ENCODE measurements around the gene SUPT20HL2. TPM values are rescaled to one million over a fixed set of nuclear protein-coding genes. Genes with fewer than 3 reads are reported as not detected.
"Not testable (repeated sequence)": the region's sequence is repeated elsewhere in the genome, so short reads cannot be mapped to it uniquely, and the experiment has no call there.

Gene SUPT20HL2
- polyA plus RNA-seq, 3 donors, result 0.04 to 0.11 (median 0.06) TPM

DNA sequence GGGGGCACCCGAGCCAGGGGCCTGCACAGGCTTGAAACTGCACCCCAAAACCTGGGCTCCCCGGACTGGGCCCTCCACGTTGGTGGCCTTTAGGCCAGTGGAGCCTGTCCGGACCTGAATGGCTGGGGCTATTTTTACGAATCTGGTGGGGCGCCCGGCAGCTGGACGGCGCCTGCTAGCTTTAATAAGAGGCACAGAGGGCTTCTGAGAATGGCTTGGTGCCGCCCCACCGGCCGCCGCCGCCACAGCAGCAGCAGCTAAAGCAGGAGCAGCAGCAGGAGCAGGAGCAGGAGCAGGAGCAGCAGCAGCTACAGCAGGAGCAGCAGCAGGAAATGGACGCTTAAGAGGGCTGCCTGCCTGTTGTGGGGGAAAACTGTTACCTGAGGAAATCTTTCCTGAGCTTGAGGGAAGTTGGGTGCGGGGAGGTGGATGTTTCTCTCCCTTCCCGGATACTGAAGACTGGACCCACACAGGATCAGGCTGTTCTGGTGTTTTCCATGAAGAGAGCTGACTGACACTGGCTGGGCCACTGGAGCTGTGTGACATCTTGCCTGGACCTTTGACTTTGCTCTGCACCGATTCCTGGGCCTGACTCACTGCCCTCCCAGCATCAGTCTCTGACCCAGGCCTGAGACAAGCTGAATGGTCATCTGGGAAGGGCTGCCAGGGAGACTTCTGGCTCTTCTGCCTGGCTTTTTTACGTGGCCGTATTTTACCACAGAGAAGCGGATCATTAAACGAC, 2.2 kb downstream of the SUPT20HL2 start:
- not testable (repeated sequence) for DNase-seq (ENCODE audit: extremely low read depth in 1 of 11, low read depth in 9 of 11, low spot score in 4 of 11)

DNA sequence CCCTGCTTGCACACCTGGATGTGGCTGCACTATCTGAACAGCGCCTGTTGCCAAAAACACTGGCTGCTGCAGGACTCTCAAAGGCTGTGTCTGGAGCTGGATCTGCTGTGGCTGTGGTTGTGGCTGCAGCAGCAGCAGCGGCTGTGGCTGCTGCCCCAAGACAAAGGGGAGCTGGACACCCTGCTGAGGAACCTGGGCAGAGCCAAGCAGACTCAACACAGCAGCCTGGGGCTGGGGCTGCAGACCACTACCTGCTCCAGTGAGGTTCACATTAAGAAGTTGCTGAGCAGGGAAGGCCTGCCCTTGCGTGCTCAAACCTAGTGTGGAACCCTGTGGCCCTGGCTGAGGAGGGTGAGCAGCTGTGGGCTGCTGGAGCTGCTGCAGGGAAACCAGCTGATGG, 3.0 kb downstream of the SUPT20HL2 start:
- not testable (repeated sequence) for DNase-seq (ENCODE audit: extremely low read depth in 1 of 11, low read depth in 9 of 11, low spot score in 4 of 11)

DNA sequence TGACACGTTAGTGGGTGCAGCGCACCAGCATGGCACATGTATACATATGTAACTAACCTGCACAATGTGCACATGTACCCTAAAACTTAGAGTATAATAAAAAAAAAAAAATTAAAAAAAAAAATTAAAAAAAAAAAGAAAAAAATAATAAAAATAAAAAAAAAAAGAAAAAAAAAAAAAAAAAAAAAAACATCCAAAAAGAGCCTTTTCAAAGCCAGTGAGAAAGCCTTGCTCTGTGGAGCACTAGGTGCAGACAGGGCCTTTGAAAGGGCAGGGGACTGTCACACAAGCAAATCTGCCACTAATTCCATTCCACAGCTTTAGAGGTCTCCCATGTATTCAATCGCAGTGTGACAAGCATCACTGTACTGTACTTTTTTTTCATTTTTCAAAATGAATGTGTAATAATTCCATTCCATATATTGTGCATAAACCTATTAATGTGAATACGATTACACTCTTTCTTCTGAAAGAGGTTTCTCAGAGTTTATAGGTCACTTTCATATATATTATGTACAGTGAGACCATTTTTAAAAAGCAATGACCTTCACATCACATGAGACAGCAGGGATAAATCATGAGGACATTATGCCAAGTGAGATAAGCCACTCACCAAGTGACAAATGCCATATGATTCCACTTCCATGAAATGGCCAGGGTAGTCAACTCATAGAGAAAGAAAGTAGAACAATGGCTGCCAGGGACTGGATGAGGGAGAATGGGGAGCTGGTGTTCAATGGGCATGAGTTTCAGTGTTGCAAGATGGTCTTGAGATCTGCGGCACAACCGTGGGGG, 4.1 kb downstream of the SUPT20HL2 start:
- DNase-seq (ENCODE audit: extremely low read depth in 1 of 11, low read depth in 9 of 11, low spot score in 4 of 11), result not testable (repeated sequence)

DNA sequence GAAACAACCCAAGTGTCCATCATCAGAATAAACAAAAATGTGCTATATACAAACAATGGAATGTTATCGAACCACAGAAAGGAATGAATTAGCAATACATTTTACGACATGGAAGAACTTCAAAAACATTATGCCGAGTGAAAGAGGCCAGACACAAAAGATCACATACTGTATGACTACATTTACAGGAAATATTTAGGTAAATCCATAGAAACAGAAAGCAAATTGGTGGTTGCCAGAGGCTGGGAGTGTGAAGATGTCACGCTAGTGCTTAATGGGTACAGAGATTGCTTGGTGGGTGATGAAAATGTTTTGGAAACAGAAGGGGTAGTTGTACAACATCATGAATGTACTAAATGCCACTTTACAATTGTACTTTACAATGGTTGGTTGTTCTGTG, 5.1 kb downstream of the SUPT20HL2 start:
- not testable (repeated sequence) for DNase-seq (ENCODE audit: extremely low read depth in 1 of 11, low read depth in 9 of 11, low spot score in 4 of 11)

DNA sequence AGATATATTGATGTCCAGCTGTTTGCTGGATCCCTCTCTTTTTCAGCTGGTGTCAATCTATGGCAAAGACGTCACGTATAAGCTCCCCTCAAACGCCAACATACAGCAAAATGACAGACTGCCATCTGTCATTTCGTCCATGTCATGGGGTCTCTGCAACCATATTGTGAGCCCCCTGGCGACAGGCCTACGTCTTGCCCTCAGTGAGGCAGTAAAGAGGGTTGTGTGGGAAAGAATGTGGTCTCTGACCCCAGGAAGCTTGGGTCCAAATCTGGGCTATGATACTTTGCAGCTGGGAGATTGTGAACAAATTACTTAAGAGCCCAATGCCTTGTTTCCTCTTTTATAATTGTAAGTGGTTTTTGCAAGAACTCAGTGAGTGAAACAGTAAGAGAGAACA, 7.4 kb downstream of the SUPT20HL2 start:
- DNase-seq (ENCODE audit: extremely low read depth in 1 of 11, low read depth in 9 of 11, low spot score in 4 of 11), result no peak

DNA sequence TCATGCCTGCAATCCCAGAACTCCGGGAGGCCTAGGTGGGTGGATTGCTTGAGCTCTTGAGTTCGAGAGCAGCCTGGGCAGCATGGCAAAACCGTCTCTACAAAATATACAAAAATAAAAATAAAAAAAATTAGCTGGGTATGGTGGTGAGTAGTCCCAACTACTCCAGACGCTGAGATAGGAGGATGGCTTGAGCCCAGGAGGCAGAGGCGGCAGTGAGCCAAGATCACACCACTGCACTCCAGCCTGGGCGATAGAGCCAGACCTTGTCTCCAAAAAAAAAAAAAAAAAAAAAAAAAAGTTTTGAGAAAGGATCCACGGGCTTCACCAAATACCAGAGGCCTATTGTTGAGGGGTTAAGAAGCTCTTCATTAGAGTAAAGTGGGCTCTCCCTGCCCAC, 8.0 kb downstream of the SUPT20HL2 start:
- no peak for DNase-seq (ENCODE audit: extremely low read depth in 1 of 11, low read depth in 9 of 11, low spot score in 4 of 11)

DNA sequence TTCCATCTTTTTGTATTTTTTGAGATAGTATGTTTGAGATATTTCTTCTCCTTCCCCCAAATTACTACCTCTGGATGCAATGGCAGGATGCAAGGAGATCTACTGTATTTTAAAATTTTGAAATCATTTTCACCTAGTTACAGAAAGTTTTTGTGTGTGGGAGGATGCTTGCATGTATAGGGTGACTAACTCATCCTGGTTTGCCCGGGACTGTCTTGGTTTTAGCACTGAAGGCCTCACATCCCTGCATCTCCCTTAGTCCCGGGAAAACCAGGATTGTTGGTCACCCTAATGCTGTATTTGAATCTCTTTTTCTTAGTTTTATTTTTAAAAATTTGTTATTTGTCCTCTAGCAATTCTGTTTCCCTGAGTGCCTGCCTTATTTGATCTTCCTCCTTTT, 12.1 kb downstream of the SUPT20HL2 start:
- no peak for DNase-seq (ENCODE audit: extremely low read depth in 1 of 11, low read depth in 9 of 11, low spot score in 4 of 11)

DNA sequence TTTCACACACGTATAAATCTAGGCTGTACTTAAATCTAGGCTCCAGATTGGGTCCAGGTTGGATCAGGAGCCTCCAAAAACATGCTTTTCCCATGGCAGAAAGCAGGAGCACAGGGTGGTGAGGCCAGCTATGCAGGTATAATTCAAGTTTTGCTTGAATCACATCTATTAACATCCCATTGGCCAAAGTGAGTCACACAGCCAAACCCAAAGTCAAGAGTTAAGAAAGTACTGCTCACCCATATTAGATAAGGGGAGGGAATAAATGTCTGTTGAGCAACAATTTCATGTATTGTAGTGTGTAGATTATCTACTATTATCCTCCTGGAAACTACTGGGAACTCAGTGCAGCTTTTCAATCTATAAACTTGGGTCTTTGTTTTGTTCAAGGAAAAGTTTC, 12.8 kb downstream of the SUPT20HL2 start:
- no peak for DNase-seq (ENCODE audit: extremely low read depth in 1 of 11, low read depth in 9 of 11, low spot score in 4 of 11)

DNA sequence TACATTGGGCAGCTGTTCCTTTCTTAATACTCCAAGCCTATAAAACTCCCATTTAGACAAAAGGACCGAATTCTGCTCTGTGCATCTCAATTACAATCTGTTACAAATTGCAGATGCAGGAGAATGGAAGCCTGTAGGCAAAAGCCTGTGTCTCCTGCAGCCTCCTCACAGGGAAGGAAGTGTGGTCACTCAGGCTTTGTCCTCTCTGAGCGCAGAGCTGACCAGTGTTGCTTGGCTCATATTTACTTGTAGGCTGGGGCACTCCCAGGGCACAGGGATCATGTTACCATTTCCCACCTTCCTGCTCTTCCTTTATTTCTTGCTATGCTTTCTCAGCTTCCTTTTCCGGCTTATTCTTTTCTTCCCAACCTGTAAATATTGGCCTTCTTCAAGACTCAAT, 15.7 kb downstream of the SUPT20HL2 start:
- DNase-seq (ENCODE audit: extremely low read depth in 1 of 11, low read depth in 9 of 11, low spot score in 4 of 11), result no peak

DNA sequence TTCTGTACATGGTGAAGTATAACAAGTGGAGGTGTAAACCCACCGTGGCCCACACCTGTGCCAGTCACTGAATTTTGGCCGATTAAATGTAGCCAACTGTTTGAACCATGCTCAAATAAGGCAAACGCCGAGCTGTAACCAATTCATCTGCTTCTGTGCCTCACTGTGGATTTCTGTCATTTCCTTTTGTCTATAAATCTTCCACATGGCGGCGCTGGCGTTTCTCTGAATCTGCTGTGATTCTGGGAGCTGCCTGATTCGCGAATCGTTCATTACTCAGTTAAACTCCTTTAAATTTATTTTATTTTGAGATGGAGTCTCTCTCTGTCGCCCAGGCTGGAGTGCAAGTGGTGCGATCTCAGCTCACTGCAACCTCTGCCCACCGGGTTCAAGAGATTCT, 19.2 kb downstream of the SUPT20HL2 start:
- DNase-seq (ENCODE audit: extremely low read depth in 1 of 11, low read depth in 9 of 11, low spot score in 4 of 11), result no peak

DNA sequence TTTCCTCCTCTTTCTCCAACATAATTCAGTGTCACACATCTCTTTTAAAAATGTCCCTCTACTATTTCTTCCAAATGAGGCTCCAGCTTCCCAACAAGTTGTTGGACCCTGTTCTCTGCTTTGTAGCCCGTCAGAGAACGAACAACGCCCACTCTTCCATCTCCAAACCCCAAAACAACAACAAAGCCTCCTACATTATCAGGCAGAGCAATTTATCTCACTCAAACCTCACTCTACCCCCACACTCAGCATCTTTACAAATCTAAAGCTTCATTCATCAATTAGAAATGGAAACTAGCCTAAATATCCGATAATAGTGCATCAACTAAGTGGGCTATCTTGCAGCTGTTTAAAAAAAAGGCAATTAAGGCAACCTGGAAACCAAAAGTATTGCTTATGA, 20.5 kb downstream of the SUPT20HL2 start:
- DNase-seq (ENCODE audit: extremely low read depth in 1 of 11, low read depth in 9 of 11, low spot score in 4 of 11), result no peak

DNA sequence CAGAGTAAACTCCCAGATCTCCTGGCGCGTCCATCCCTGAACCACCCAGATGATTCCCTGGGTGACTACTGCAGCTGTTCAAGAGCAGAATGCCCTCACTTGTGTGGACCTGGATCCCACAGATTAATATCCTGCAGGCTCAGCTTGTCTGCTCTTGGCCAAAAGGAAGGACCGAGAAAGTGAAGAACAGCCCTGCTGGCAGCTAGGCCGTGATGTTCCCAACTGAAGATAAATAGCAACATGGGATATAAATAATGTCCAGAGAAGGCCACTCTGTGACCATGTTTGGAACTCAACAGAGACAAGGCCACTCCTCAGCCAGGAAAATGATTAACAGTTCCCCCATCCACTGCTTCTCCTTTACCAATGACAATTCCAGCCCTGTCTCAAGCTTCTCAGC, 21.5 kb downstream of the SUPT20HL2 start:
- no peak for DNase-seq (ENCODE audit: extremely low read depth in 1 of 11, low read depth in 9 of 11, low spot score in 4 of 11)

DNA sequence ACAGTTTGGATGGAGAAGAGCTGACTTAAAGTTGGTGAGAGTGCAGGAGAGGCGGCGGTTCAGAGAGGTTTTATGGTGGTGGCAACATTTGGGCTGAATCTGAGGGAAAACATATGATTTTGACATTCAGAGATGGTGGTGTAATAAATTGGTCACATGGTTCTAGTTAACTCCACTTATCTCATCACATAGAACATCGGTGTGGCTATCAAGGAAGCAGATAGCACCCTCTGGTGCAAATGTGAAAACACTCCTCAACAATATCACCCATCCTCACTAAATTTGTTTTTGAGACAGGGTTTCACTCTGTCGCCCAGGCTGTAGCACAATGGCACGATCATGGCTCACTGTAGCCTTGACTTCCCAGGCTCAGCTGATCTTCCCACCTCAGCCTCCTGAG, 28.8 kb downstream of the SUPT20HL2 start:
- no peak for DNase-seq (ENCODE audit: extremely low read depth in 1 of 11, low read depth in 9 of 11, low spot score in 4 of 11)

DNA sequence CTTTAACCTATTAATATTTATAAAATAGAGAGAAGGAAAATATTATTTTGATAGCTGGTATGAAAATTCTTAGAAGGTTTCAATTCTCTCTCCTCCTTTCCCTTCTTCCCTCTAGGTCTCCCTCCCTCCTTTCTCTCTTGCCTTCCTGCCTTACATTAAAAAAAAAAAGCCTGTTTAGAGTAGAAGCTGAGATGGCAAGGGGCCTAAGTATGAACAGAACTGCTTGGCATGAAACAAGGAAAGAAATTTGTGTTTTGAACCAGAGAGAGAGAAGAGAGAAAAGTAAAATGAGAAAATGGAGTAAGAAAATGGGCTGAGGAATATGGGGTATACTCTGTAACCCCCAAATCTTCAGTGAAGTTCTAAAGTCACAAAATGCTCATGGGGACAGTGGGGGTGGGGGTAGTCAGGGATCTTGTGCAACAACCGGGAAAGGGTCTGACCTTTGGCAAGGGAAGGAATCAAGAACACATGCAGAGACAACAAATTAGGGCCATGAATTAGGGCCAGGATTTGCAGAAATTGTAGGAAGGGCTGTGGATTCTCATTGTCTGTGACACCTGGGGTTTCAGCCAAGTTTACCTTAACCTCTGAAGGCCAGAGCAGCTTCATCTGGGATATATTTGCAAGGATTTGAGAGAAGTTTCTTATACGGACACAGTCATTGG, 30.6 kb downstream of the SUPT20HL2 start:
- DNase-seq (ENCODE audit: extremely low read depth in 1 of 11, low read depth in 9 of 11, low spot score in 4 of 11), result no peak

DNA sequence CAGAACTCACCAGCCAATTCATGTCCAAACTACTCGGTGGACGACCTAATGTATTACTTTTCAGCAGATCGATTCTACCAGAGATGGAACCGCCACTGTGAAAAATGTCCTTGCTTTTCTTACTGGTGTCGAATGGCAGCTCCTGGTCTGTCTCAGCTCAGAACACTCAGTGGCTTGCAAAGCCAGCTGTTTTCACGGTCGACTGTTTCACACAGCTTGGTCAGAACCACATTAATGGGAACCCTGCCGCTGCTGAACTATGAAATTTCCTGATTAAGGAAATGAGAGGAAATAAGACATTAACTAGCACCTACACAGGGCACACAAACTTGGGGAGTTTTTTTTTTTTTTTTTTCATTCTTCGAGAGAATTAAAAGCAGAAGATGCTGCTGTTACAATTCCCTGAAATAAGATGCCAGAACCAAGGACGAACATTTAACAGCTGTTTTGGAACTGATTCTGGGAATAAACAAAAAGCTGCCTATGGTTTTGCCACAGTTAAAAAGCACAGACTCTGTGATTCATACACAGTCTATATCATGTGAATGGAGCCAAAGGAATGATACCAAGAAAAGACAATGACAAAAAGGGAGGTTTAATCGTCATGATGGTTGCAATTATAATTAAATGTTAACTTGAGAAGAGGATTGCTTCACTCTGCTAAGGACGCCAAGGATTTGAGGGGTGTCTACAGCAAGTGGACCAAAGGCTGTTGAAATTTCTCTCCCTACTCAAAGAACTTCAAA, 31.3 kb downstream of the SUPT20HL2 start:
- DNase-seq (ENCODE audit: extremely low read depth in 1 of 11, low read depth in 9 of 11, low spot score in 4 of 11), result peak in 1 of 11 donors; percentile 39

DNA sequence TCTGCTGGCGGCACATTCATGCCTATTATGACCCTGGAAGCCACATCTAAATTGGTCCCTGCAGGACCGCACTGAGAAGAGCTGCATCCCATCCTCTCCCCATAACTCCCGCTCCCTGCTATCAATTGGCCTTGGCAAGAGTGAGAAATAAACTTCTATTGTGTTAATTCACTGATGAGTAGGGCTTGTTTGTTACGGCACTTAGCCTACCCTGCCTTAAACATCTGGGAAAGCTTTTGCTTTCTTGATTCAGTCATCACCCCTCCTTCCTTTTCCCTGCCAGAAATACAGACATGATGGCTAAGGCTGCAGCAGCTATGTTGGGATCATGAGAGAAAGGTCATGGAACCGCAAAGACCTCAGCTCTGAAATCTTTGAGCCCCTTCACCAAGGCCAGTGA, 36.5 kb downstream of the SUPT20HL2 start:
- no peak for DNase-seq (ENCODE audit: extremely low read depth in 1 of 11, low read depth in 9 of 11, low spot score in 4 of 11)

DNA sequence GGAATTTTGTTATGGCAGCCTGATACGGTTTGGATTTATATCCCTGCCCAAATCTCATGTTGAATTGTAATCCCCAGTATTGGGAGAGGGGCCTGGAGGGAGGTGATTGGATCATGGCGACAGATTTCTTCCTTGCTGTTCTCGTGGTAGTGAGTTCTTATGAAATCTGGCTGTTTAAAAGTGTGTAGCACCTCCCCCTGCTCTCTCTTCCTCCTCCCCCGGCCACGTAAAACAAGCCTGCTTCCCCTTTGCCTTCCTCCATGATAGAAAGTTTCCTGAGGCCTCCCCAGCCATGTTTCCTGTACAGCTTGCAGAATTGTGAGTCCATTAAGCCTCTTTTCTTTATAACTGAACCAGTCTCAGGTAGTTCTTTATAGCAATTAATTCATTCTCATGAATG, 37.9 kb downstream of the SUPT20HL2 start:
- DNase-seq (ENCODE audit: extremely low read depth in 1 of 11, low read depth in 9 of 11, low spot score in 4 of 11), result no peak

DNA sequence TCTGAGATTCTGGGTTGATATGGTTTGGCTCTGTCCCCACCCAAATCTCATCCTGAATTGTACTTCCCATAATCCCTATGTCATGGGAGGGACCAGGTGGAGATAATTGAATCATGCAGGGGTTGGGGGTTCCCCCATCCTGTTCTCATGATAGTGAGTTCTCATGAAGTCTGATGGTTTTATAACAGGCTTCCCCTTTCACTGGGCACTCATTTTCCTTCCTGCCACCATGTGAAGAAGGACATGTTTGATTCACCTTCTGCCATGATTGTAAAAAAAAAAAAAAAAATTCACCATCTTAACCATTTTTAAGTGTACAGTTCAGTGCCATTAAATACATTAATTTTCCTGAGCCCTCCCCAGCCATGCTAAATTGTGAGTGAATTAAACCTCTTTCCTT, 42.6 kb downstream of the SUPT20HL2 start:
- DNase-seq (ENCODE audit: extremely low read depth in 1 of 11, low read depth in 9 of 11, low spot score in 4 of 11), result no peak

DNA sequence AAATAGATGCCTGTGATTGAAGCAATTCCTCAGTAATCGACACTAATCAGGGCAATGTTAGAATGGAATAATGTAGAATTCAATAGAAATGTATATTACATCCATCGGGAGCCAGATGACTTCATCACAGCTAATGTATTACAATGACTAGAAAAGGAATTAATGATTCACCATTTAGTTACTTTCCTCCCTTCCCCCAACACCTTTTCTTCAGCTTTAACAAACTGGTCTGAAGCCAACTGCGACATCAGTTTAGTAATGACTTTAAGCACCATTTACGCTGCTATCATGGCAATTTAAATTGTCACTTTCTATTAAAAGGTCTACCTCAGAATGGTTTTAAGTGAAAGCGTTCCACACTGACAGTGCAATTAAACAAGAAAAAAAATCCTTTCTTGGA, 45.1 kb downstream of the SUPT20HL2 start:
- no peak for DNase-seq (ENCODE audit: extremely low read depth in 1 of 11, low read depth in 9 of 11, low spot score in 4 of 11)

Data from renal cortex interstitium (tissue), 11 donors.